Cardiac muscle cell (in vitro differentiated cells and primary cell): ENCODE data around the gene TMEM218. TPM values are rescaled to one million over a fixed set of nuclear protein-coding genes. Genes with fewer than 3 reads are reported as not detected.

Experiments used
- DNase-seq, 2 donors: peaks; one replicate each; pipeline versions ENCODE4 v3.0.0 to v3.0.0-alpha.2; 2010 to 2017; ENCODE audit warnings: low read depth in 1 of 2, low spot score in 1 of 2
- H3K27ac ChIP-seq: fragments of 200-600 bp; sonication (generic); 2 replicates; pipeline ENCODE4 v1.5.1; 2016
- H3K27me3 ChIP-seq: fragments of 200-600 bp; sonication (generic); 2 replicates; pipeline ENCODE4 v1.6.0; 2016; ENCODE audit warnings: control low read depth
- H3K36me3 ChIP-seq: fragments of 200-600 bp; sonication (generic); 2 replicates; pipeline ENCODE4 v1.5.1; 2016; ENCODE audit warnings: control low read depth
- H3K4me1 ChIP-seq: fragments of 200-600 bp; sonication (generic); 2 replicates; pipeline ENCODE4 v1.8.1; 2017; ENCODE audit warnings: low read depth, mild to moderate bottlenecking, mixed run types
- H3K4me3 ChIP-seq: fragments of 200-600 bp; sonication (generic); 2 replicates; pipeline ENCODE4 v1.5.1; 2016; ENCODE audit warnings: mild to moderate bottlenecking
- H3K9me3 ChIP-seq: fragments of 200-600 bp; sonication (generic); 2 replicates; pipeline ENCODE4 v1.5.1; 2017; ENCODE audit warnings: low read depth, mild to moderate bottlenecking, control low read depth
- CTCF ChIP-seq: IDR thresholded peaks from 2 replicates; pipeline ENCODE4 v1.5.1; 2012; ENCODE audit warnings: low read depth, mild to moderate bottlenecking, low read length
- polyA plus RNA-seq: library from polyadenylated mRNA; unstranded; fragments of >200 nt; fragmentation: Nextera tagmentation; extraction: Ambion mirVana; gene quantifications from 2 replicates; pipeline ENCODE4 v1.2.1, GENCODE V29; 2016
- total RNA-seq: library from RNA; depleted of rRNA; stranded (reverse); fragments of >200 nt; gene quantifications from 2 replicates; pipeline ENCODE4 v1.2.3, GENCODE V29; 2016

Gene TMEM218
- total and polyA plus RNA-seq, 2 experiments from 2014 or later, result 21.3 to 33.8 TPM

DNA sequence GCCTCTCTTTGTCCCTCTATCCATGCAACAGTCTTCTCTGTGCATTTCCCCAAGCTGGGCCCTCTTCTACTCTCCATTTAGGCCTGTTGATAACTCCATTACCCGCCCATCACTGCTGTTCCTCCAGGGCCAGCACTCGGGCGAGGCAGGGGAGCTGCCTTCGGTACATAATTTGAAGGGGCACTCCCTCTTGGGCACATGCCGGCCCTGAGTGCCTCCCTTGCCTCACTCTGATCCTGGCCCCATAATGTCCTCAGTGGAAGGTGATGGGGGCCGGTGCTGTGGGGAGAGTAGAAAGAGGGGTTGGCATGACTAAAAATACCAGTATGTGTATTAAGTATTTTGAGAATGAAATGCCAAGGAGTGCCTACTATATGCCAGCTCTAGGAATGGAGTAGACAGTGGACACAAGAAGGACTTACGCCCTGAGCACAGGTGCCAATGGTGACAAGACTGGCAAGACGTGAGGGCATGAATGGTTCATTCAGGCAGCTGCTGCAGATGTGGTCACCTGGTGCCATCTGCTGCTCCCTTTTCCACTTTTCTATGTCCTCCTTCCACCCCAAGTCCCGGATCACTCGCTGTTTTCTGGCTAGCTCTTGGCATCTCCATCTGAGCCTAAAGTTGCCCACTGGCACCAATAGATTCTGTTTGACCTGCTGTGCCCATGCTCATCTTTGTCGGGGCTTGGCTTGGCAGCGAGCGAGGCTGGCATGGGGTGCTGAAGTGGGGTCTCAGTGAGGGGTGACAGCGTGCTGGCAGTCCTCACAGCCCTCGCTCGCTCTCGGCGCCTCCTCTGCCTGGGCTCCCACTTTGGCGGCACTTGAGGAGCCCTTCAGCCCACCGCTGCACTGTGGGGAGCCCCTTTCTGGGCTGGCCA, 22.6 kb downstream of the TMEM218 start:
- no peak for TF ChIP-seq CTCF

GRCh38 chr11:125088123-125088522, 23.3 kb downstream of the TMEM218 start:
- Histone ChIP-seq H3K27me3 (no peaks in the 10 kb centered on the region), H3K27ac (no peak overlapping the region), H3K9me3 (no peaks in the 10 kb centered on the region), H3K4me3 (no peak overlapping the region), H3K4me1 (peaks cover 7% of the 10 kb centered on the region), H3K36me3 (no peaks in the 10 kb centered on the region)
- no peak for TF ChIP-seq CTCF
- no peak for DNase-seq

More for the DNA sequence above, 22.6 kb downstream of the TMEM218 start:
- Histone ChIP-seq H3K27me3 (no peaks in the 10 kb centered on the region), H3K27ac (no peak overlapping the region), H3K4me1 (peaks cover 7% of the 10 kb centered on the region), H3K9me3 (no peaks in the 10 kb centered on the region), H3K36me3 (no peaks in the 10 kb centered on the region), H3K4me3 (no peak overlapping the region)
- DNase-seq, result no peak

GRCh38 chr11:125086633-125087296, 24.7 kb downstream of the TMEM218 start:
- no peak for DNase-seq
- Histone ChIP-seq H3K4me3 (no peak overlapping the region), H3K9me3 (no peaks in the 10 kb centered on the region), H3K27ac (no peak overlapping the region), H3K27me3 (no peaks in the 10 kb centered on the region), H3K36me3 (no peaks in the 10 kb centered on the region), H3K4me1 (peaks cover 5% of the 10 kb centered on the region)
- TF ChIP-seq CTCF, result no peak

- H3K27ac ChIP-seq, result no peak overlapping the region
- no peaks in the 10 kb centered on the region for H3K36me3 ChIP-seq
- TF ChIP-seq CTCF, result no peak
- no peaks in the 10 kb centered on the region for H3K4me1 ChIP-seq
- no peak for DNase-seq
- H3K27me3 ChIP-seq, result no peaks in the 10 kb centered on the region
- H3K4me3 ChIP-seq, result no peak overlapping the region
- no peaks in the 10 kb centered on the region for H3K9me3 ChIP-seq
Observed at GRCh38 chr11:125085301-125086081, 25.9 kb downstream of the TMEM218 start.

- TF ChIP-seq CTCF, result no peak
- H3K4me1 ChIP-seq, result no peaks in the 10 kb centered on the region
- no peak overlapping the region for H3K4me3 ChIP-seq
- H3K27me3 ChIP-seq, result no peaks in the 10 kb centered on the region
- no peak for DNase-seq
- H3K9me3 ChIP-seq, result no peaks in the 10 kb centered on the region
- H3K27ac ChIP-seq, result no peak overlapping the region
- no peaks in the 10 kb centered on the region for H3K36me3 ChIP-seq
Observed at GRCh38 chr11:125084761-125085231, 26.6 kb downstream of the TMEM218 start.
